ENCODE measurements around the gene TMEM63B.

- TF ChIP-seq CTCF (IDR thresholded peaks at IDR 0.05), result no peak
- TF ChIP-seq POLR2A (IDR thresholded peaks at IDR 0.05), result no peak
Observed at GRCh38 chr6:44129841-44130322, 2.5 kb downstream of the TMEM63B start.
